Stimulated activated naive B cell treated with anti-CD40 and anti-IgM and Interleukin-4, amounts not matched to agents 10 μg/mL and 1 μg/mL and 100 μg/mL, for 72 hours (primary cell): ENCODE data around the gene INSM1.
A peak's percentile ranks its signal among the peaks of the same experiment; 100 is the strongest.
"Not testable (repeated sequence)": the region's sequence is repeated elsewhere in the genome, so short reads cannot be mapped to it uniquely, and the experiment has no call there.

Experiments used
- ATAC-seq, 2 donors: fragments of 150-1000 bp; cut with Tn5 transposase; replicated peaks; 2 replicates each; pipeline ENCODE4 v1.10.0; 2021; ENCODE audit warnings: moderate library complexity in 1 of 2
- DNase-seq: peaks from one replicate; pipeline ENCODE4 v3.0.0; 2021
- H3K27ac Mint-ChIP-seq: one replicate; pipeline ENCODE4 v1.8.0; 2022; ENCODE audit warnings: mild to moderate bottlenecking, mixed read lengths
- H3K27me3 Mint-ChIP-seq, 2 donors: one replicate each; pipeline ENCODE4 v1.8.0; 2022; ENCODE audit warnings: mixed read lengths in 2 of 2
- H3K36me3 Mint-ChIP-seq, 2 donors: one replicate each; pipeline ENCODE4 v1.8.0; 2022; ENCODE audit warnings: mixed read lengths in 2 of 2, mild to moderate bottlenecking in 1 of 2
- H3K4me1 Mint-ChIP-seq, 2 donors: one replicate each; pipeline ENCODE4 v1.8.0; 2022; ENCODE audit warnings: mixed read lengths in 2 of 2, mild to moderate bottlenecking in 1 of 2
- H3K4me3 Mint-ChIP-seq, 2 donors: one replicate each; pipeline ENCODE4 v1.8.0; 2022; ENCODE audit warnings: mild to moderate bottlenecking in 2 of 2, mixed read lengths in 2 of 2, moderate library complexity in 1 of 2
- H3K9me3 Mint-ChIP-seq, 2 donors: one replicate each; pipeline ENCODE4 v1.8.0; 2022; ENCODE audit warnings: mixed read lengths in 2 of 2, mild to moderate bottlenecking in 1 of 2

Gene INSM1

GRCh38 chr20:20342066-20342465 is 25.8 kb upstream of the INSM1 start:
- ATAC-seq: no peak
- peaks cover 4% of the 10 kb centered on the region in 2 donors for H3K9me3 Mint-ChIP-seq

GRCh38 chr20:20343932-20344331 is 24.0 kb upstream of the INSM1 start:
- Mint-ChIP-seq H3K9me3 (peaks cover 3 to 6% of the 10 kb centered on the region in 2 donors), H3K4me1 (no peaks in the 10 kb centered on the region), H3K36me3 (no peaks in the 10 kb centered on the region), H3K4me3 (no peak overlapping the region), H3K27ac (no peak overlapping the region), H3K27me3 (peaks cover 14 to 16% of the 10 kb centered on the region in 2 donors)
- DNase-seq (no peak), ATAC-seq (no peak)

More at GRCh38 chr20:20342066-20342465, 25.8 kb upstream of the INSM1 start:
- no peak overlapping the region for H3K4me3 Mint-ChIP-seq
- H3K27ac Mint-ChIP-seq: no peak overlapping the region
- peaks cover 11 to 16% of the 10 kb centered on the region in 2 donors for H3K27me3 Mint-ChIP-seq
- DNase-seq: no peak
- no peaks in the 10 kb centered on the region for H3K36me3 Mint-ChIP-seq
- no peaks in the 10 kb centered on the region for H3K4me1 Mint-ChIP-seq

- Mint-ChIP-seq H3K27me3 (peaks cover 14 to 20% of the 10 kb centered on the region in 2 donors), H3K27ac (no peak overlapping the region), H3K36me3 (no peaks in the 10 kb centered on the region), H3K9me3 (peaks cover 3 to 6% of the 10 kb centered on the region in 2 donors), H3K4me1 (no peaks in the 10 kb centered on the region), H3K4me3 (no peak overlapping the region)
- ATAC-seq: no peak
- no peak for DNase-seq
These were observed 23.4 kb upstream of the INSM1 start for GRCh38 chr20:20344476-20344875.

GRCh38 chr20:20353576-20353975 is 14.3 kb upstream of the INSM1 start:
- Mint-ChIP-seq H3K9me3 (peaks cover 6 to 8% of the 10 kb centered on the region in 2 donors), H3K27ac (no peak overlapping the region), H3K27me3 (peaks cover 39 to 40% of the 10 kb centered on the region in 2 donors), H3K4me1 (no peaks in the 10 kb centered on the region), H3K36me3 (no peaks in the 10 kb centered on the region), H3K4me3 (no peak overlapping the region)
- DNase-seq: no peak
- no peak for ATAC-seq

GRCh38 chr20:20355503-20355902 is 12.4 kb upstream of the INSM1 start:
- not testable (repeated sequence) for DNase-seq, H3K4me3 Mint-ChIP-seq, H3K9me3 Mint-ChIP-seq, H3K27ac Mint-ChIP-seq, ATAC-seq, H3K36me3 Mint-ChIP-seq, H3K4me1 Mint-ChIP-seq
- H3K27me3 Mint-ChIP-seq: peaks cover 38 to 40% of the 10 kb centered on the region in 2 donors

- no peak overlapping the region for H3K27ac Mint-ChIP-seq
- no peaks in the 10 kb centered on the region for H3K36me3 Mint-ChIP-seq
- ATAC-seq: no peak
These were observed 9.1 kb upstream of the INSM1 start for GRCh38 chr20:20358801-20359200.

GRCh38 chr20:20359628-20360027 is 8.3 kb upstream of the INSM1 start:
- peaks cover 24 to 30% of the 10 kb centered on the region in 2 donors for H3K4me1 Mint-ChIP-seq

More at GRCh38 chr20:20358801-20359200, 9.1 kb upstream of the INSM1 start:
- DNase-seq: no peak
- H3K9me3 Mint-ChIP-seq: peaks cover 6% of the 10 kb centered on the region in 2 donors
- H3K4me3 Mint-ChIP-seq: no peak overlapping the region
- peaks cover 20 to 25% of the 10 kb centered on the region in 2 donors for H3K4me1 Mint-ChIP-seq
- H3K27me3 Mint-ChIP-seq: peaks cover 43 to 56% of the 10 kb centered on the region in 2 donors

GRCh38 chr20:20360464-20360863 is 7.4 kb upstream of the INSM1 start:
- H3K9me3 Mint-ChIP-seq: no peaks in the 10 kb centered on the region
- peaks cover 48 to 58% of the 10 kb centered on the region in 2 donors for H3K27me3 Mint-ChIP-seq
- DNase-seq (no peak), ATAC-seq (peak; percentile 65 to 71)
- peaks cover 26 to 34% of the 10 kb centered on the region in 2 donors for H3K4me1 Mint-ChIP-seq
- no peak overlapping the region for H3K4me3 Mint-ChIP-seq
- H3K27ac Mint-ChIP-seq: no peak overlapping the region
- H3K36me3 Mint-ChIP-seq: no peaks in the 10 kb centered on the region

More at GRCh38 chr20:20359628-20360027, 8.3 kb upstream of the INSM1 start:
- DNase-seq (no peak), ATAC-seq (no peak)
- Mint-ChIP-seq H3K9me3 (peaks cover 1 to 3% of the 10 kb centered on the region in 2 donors), H3K27me3 (peaks cover 43 to 53% of the 10 kb centered on the region in 2 donors), H3K36me3 (no peaks in the 10 kb centered on the region), H3K27ac (peak overlapping the region; percentile 47), H3K4me3 (no peak overlapping the region)

- ATAC-seq: peak; percentile 28 to 47
- peak overlapping the region; percentile 90 for H3K27ac Mint-ChIP-seq
- H3K27me3 Mint-ChIP-seq: peaks cover 63 to 74% of the 10 kb centered on the region in 2 donors
- no peak for DNase-seq
- no peaks in the 10 kb centered on the region for H3K9me3 Mint-ChIP-seq
- peak overlapping the region; percentile 60 to 72 for H3K4me3 Mint-ChIP-seq
- H3K4me1 Mint-ChIP-seq: peaks cover 35 to 44% of the 10 kb centered on the region in 2 donors
- H3K36me3 Mint-ChIP-seq: peaks cover 0 to 3% of the 10 kb centered on the region in 2 donors
These were observed 5.0 kb upstream of the INSM1 start for GRCh38 chr20:20362774-20363433.

GRCh38 chr20:20363434-20363798 is 4.5 kb upstream of the INSM1 start:
- peaks cover 63 to 73% of the 10 kb centered on the region in 2 donors for H3K27me3 Mint-ChIP-seq
- ATAC-seq (no peak), DNase-seq (no peak)
- peak overlapping the region; percentile 60 to 72 for H3K4me3 Mint-ChIP-seq
- H3K4me1 Mint-ChIP-seq: peaks cover 35 to 44% of the 10 kb centered on the region in 2 donors
- H3K27ac Mint-ChIP-seq: peak overlapping the region; percentile 90
- no peaks in the 10 kb centered on the region for H3K9me3 Mint-ChIP-seq
- H3K36me3 Mint-ChIP-seq: peaks cover 0 to 3% of the 10 kb centered on the region in 2 donors

GRCh38 chr20:20363799-20364592 is 3.9 kb upstream of the INSM1 start:
- ATAC-seq (no peak), DNase-seq (no peak)
- H3K9me3 Mint-ChIP-seq: no peaks in the 10 kb centered on the region
- peaks cover 63 to 70% of the 10 kb centered on the region in 2 donors for H3K27me3 Mint-ChIP-seq
- H3K4me3 Mint-ChIP-seq: peak overlapping the region; percentile 60 to 65
- H3K36me3 Mint-ChIP-seq: peaks cover 0 to 3% of the 10 kb centered on the region in 2 donors
- H3K4me1 Mint-ChIP-seq: peaks cover 35 to 44% of the 10 kb centered on the region in 2 donors
- peak overlapping the region; percentile 90 for H3K27ac Mint-ChIP-seq

- peak overlapping the region; percentile 94 for H3K27ac Mint-ChIP-seq
- H3K4me1 Mint-ChIP-seq: peaks cover 34 to 49% of the 10 kb centered on the region in 2 donors
- peaks cover 1 to 3% of the 10 kb centered on the region in 2 donors for H3K36me3 Mint-ChIP-seq
- ATAC-seq (no peak), DNase-seq (no peak)
- H3K27me3 Mint-ChIP-seq: peaks cover 66 to 68% of the 10 kb centered on the region in 2 donors
- no peaks in the 10 kb centered on the region for H3K9me3 Mint-ChIP-seq
- H3K4me3 Mint-ChIP-seq: peak overlapping the region; percentile 17 to 43
These were observed 3.1 kb upstream of the INSM1 start for GRCh38 chr20:20364593-20365479.

- H3K27ac Mint-ChIP-seq: peak overlapping the region; percentile 47
- ATAC-seq (no peak), DNase-seq (no peak)
- H3K36me3 Mint-ChIP-seq: peaks cover 3% of the 10 kb centered on the region in 2 donors
- H3K27me3 Mint-ChIP-seq: peaks cover 66 to 68% of the 10 kb centered on the region in 2 donors
- no peaks in the 10 kb centered on the region for H3K9me3 Mint-ChIP-seq
- H3K4me3 Mint-ChIP-seq: peak overlapping the region in 1 of 2 donors; percentile 17
- H3K4me1 Mint-ChIP-seq: peaks cover 35 to 48% of the 10 kb centered on the region in 2 donors
These were observed 2.3 kb upstream of the INSM1 start for GRCh38 chr20:20365480-20366161.
